MV-4-11 (cell line): ENCODE results near the gene CRELD1.
"Not testable (repeated sequence)": the region's sequence is repeated elsewhere in the genome, so short reads cannot be mapped to it uniquely, and the experiment has no call there.

Experiments
- DNase-seq: peaks from one replicate; lab custom pipeline; 2025; lab: John Stamatoyannopoulos, UW

Gene CRELD1

GRCh38 chr3:9933561-9934234 lies at the start of gene CRELD1:
CRELD1 (plus strand) TSS chr3:9933834; CDS start chr3:9934439, 605 bp downstream.
- DNase-seq: peak; percentile 97

GRCh38 chr3:9884555-9885165 lies 49.0 kb upstream of the CRELD1 start:
- no peak for DNase-seq

GRCh38 chr3:9886328-9886727 lies 47.3 kb upstream of the CRELD1 start:
- DNase-seq: no peak

GRCh38 chr3:9887480-9887879 lies 46.2 kb upstream of the CRELD1 start:
- peak; percentile 40 for DNase-seq

GRCh38 chr3:9888540-9888939 lies 45.1 kb upstream of the CRELD1 start:
- no peak for DNase-seq

GRCh38 chr3:9889405-9889804 lies 44.2 kb upstream of the CRELD1 start:
- DNase-seq: no peak

- peak; percentile 77 for DNase-seq
These were observed 43.2 kb upstream of the CRELD1 start, which contains the start of gene JAGN1 for GRCh38 chr3:9890249-9891071. JAGN1 (plus strand) TSS chr3:9890610; CDS start chr3:9890723, 113 bp downstream.

GRCh38 chr3:9891072-9891622 lies 42.5 kb upstream of the CRELD1 start:
- peak; percentile 22 for DNase-seq

- DNase-seq: no peak
These were observed 39.9 kb upstream of the CRELD1 start for GRCh38 chr3:9893739-9894138.

GRCh38 chr3:9895715-9896114 lies 37.9 kb upstream of the CRELD1 start:
- not testable (repeated sequence) for DNase-seq

- DNase-seq: peak; percentile 44
These were observed 36.8 kb upstream of the CRELD1 start for GRCh38 chr3:9896755-9897407.

GRCh38 chr3:9897408-9898372 lies 35.9 kb upstream of the CRELD1 start:
- DNase-seq: no peak

GRCh38 chr3:9898467-9899241 lies 35.0 kb upstream of the CRELD1 start:
- DNase-seq: no peak

GRCh38 chr3:9899289-9899791 lies 34.3 kb upstream of the CRELD1 start:
- no peak for DNase-seq

- not testable (repeated sequence) for DNase-seq
These were observed 32.6 kb upstream of the CRELD1 start for GRCh38 chr3:9900965-9901415.

- peak; percentile 35 for DNase-seq
These were observed 31.7 kb upstream of the CRELD1 start for GRCh38 chr3:9901967-9902366.

- DNase-seq: no peak
These were observed 31.0 kb upstream of the CRELD1 start, which contains the start of gene IL17RE for GRCh38 chr3:9902372-9903237. IL17RE (plus strand) TSS chr3:9902848; CDS start chr3:9902933, 85 bp downstream.

GRCh38 chr3:9903238-9903624 lies 30.4 kb upstream of the CRELD1 start:
- DNase-seq: peak; percentile 34

GRCh38 chr3:9903904-9904303 lies 29.7 kb upstream of the CRELD1 start:
- no peak for DNase-seq
